Transverse colon (tissue), 4 donors: ENCODE data around the gene RAF1. TPM values are rescaled to one million over a fixed set of nuclear protein-coding genes. Genes with fewer than 3 reads are reported as not detected.
"Not testable (repeated sequence)": the region's sequence is repeated elsewhere in the genome, so short reads cannot be mapped to it uniquely, and the experiment has no call there.

Experiments used
- DNase-seq: peaks from one replicate; pipeline ENCODE4 v3.0.0-alpha.2; 2019
- H3K27ac ChIP-seq, 4 donors: fragments of 200-600 bp; sonication (generic); 2 replicates each; pipeline ENCODE4 v1.5.1; 2016 to 2018; ENCODE audit warnings: inconsistent platforms in 4 of 4
- H3K27me3 ChIP-seq: fragments of 200-600 bp; sonication (generic); 2 replicates; pipeline ENCODE4 v1.5.1; 2017; ENCODE audit warnings: inconsistent platforms
- H3K36me3 ChIP-seq, 4 donors: fragments of 200-600 bp; sonication (generic); 2 replicates each; pipeline ENCODE4 v1.5.1; 2017 to 2019; ENCODE audit warnings: inconsistent platforms in 4 of 4
- H3K4me1 ChIP-seq, 4 donors: fragments of 200-600 bp; sonication (generic); 2 replicates each; pipeline ENCODE4 v1.5.1; 2017 to 2020; ENCODE audit warnings: inconsistent platforms in 4 of 4
- H3K4me3 ChIP-seq, 4 donors: fragments of 200-600 bp; sonication (generic); 1 replicate in 1 of 4; 2 replicates in 3 of 4; pipeline versions ENCODE4 v1.5.1 to v1.6.1; 2017 to 2019; ENCODE audit warnings: inconsistent platforms in 4 of 4
- H3K9me3 ChIP-seq, 2 donors: fragments of 200-600 bp; sonication (generic); 2 replicates each; pipeline ENCODE4 v1.5.1; 2017 to 2019; ENCODE audit warnings: inconsistent platforms in 2 of 2
- EP300 ChIP-seq: sonication (generic); formaldehyde crosslinking; IDR thresholded peaks from one replicate; pipeline ENCODE4 v1.6.1; 2017; ENCODE audit warnings: antibody characterized with exemption, low read depth
- POLR2A ChIP-seq: fragments of 450-650 bp; IDR thresholded peaks from one replicate; pipeline ENCODE4 v1.6.1; 2016; ENCODE audit warnings: antibody characterized with exemption, mild to moderate bottlenecking, moderate library complexity
- POLR2AphosphoS5 ChIP-seq, 3 donors: sonication (generic); formaldehyde crosslinking; IDR thresholded peaks; one replicate each; pipeline ENCODE4 v1.6.1; 2016; ENCODE audit warnings: antibody characterized with exemption in 3 of 3
- WGBS, 2 donors: methylation state at CpG; one replicate each; pipeline ENCODE4 v1.1.5; 2018; ENCODE audit warnings: low coverage in 1 of 2; 5-methylcytosine and 5-hydroxymethylcytosine counted together
- in situ Hi-C, 4 donors: fragments of 200-750 bp; cut with MboI; loops; one replicate each; pipeline versions ENCODE4 v1.15.0 to v1.15.1; 2017; ENCODE audit warnings: low sequenced_read_pairs in 3 of 4, low pct_ligation_motif_present in 1 of 4, low pct_unique_long_range_greater_than_20kb in 1 of 4
- intact Hi-C: fragments of 100-400 bp; cut with DNase I; formaldehyde crosslinking; loops from one replicate; pipeline ENCODE4 v1.15.1; 2023; ENCODE audit warnings: low total_unique reads
- total RNA-seq, 4 donors: library from RNA; depleted of rRNA; stranded (reverse); fragments of >200 nt; gene quantifications; one replicate each; pipeline ENCODE4 v1.1.0, GENCODE V29; 2016
- TF ChIP-seq, protein P1 (sequence below), 5 experiments: fragments of 200-600 bp in 3 of 5; fragments of 450-650 bp in 2 of 5; sonication (generic) in 3 of 5; IDR thresholded peaks; 1 replicate in 2 of 5; 2 replicates in 3 of 5; pipeline ENCODE4 v1.5.1; 2016 to 2017; ENCODE audit warnings: antibody characterized with exemption in 5 of 5, inconsistent platforms in 3 of 5, mild to moderate bottlenecking in 2 of 5, moderate library complexity in 1 of 5

Gene RAF1
- total RNA-seq, 4 donors from 2014 or later: 98.4 to 283 (median 132) TPM

- intact Hi-C loops: no loop called here
- 88 to 100% methylated on average over 1 to 10 of the region's 10 CpGs for WGBS, 2 donors
- in situ Hi-C loops: no loop called here
These were observed 6.6 kb upstream of the RAF1 start for GRCh38 chr3:12670365-12671119.

GRCh38 chr3:12663401-12663935 lies 449 bp downstream of the RAF1 start:
- DNase-seq: peak; percentile 48
- 2% methylated on average over 26 of the region's 45 CpGs; no CpG with 5 or more reads in 1 of the 2 donors for WGBS, 2 donors
- intact Hi-C loops (no loop called here), in situ Hi-C loops (no loop called here)
- TF ChIP-seq, protein P1, sequence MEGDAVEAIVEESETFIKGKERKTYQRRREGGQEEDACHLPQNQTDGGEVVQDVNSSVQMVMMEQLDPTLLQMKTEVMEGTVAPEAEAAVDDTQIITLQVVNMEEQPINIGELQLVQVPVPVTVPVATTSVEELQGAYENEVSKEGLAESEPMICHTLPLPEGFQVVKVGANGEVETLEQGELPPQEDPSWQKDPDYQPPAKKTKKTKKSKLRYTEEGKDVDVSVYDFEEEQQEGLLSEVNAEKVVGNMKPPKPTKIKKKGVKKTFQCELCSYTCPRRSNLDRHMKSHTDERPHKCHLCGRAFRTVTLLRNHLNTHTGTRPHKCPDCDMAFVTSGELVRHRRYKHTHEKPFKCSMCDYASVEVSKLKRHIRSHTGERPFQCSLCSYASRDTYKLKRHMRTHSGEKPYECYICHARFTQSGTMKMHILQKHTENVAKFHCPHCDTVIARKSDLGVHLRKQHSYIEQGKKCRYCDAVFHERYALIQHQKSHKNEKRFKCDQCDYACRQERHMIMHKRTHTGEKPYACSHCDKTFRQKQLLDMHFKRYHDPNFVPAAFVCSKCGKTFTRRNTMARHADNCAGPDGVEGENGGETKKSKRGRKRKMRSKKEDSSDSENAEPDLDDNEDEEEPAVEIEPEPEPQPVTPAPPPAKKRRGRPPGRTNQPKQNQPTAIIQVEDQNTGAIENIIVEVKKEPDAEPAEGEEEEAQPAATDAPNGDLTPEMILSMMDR (IDR thresholded peaks at IDR 0.05): no peak
- TF ChIP-seq POLR2A: no peak
- TF ChIP-seq EP300: no peak
- TF ChIP-seq POLR2AphosphoS5 (IDR thresholded peaks at IDR 0.05): no peak
- H3K27ac ChIP-seq: peak overlapping the region; percentile 96 to 100 (median 100)
- peak overlapping the region; percentile 78 to 99 (median 95) for H3K4me3 ChIP-seq
- peaks cover 20 to 47% (median 39%) of the 10 kb centered on the region in 4 donors for H3K4me1 ChIP-seq
- no peaks in the 10 kb centered on the region for H3K9me3 ChIP-seq
- no peaks in the 10 kb centered on the region for H3K36me3 ChIP-seq
- no peaks in the 10 kb centered on the region for H3K27me3 ChIP-seq

More at GRCh38 chr3:12670365-12671119, 6.6 kb upstream of the RAF1 start:
- no peaks in the 10 kb centered on the region for H3K36me3 ChIP-seq
- H3K4me3 ChIP-seq: no peak overlapping the region
- no peak overlapping the region for H3K27ac ChIP-seq
- TF ChIP-seq EP300: no peak
- TF ChIP-seq POLR2AphosphoS5 (IDR thresholded peaks at IDR 0.05): no peak
- no peaks in the 10 kb centered on the region for H3K9me3 ChIP-seq
- H3K27me3 ChIP-seq: no peaks in the 10 kb centered on the region
- no peak for DNase-seq
- no peaks in the 10 kb centered on the region for H3K4me1 ChIP-seq

- H3K9me3 ChIP-seq: no peaks in the 10 kb centered on the region
- in situ Hi-C loops: no loop called here
- TF ChIP-seq, protein P1 (IDR thresholded peaks at IDR 0.05): no peak
- TF ChIP-seq POLR2A: peak; percentile 23
- peak in 2 of 3 donors; percentile 17 to 49 for TF ChIP-seq POLR2AphosphoS5 (IDR thresholded peaks at IDR 0.05)
- intact Hi-C loops: no loop called here
- peak overlapping the region; percentile 78 to 99 (median 95) for H3K4me3 ChIP-seq
- peak; percentile 51 for DNase-seq
- 0 to 1% methylated on average over 8 to 26 of the region's 26 CpGs for WGBS, 2 donors
- H3K36me3 ChIP-seq: no peaks in the 10 kb centered on the region
- H3K27ac ChIP-seq: peak overlapping the region; percentile 96 to 100 (median 100)
- no peaks in the 10 kb centered on the region for H3K27me3 ChIP-seq
- peaks cover 20 to 54% (median 45%) of the 10 kb centered on the region in 4 donors for H3K4me1 ChIP-seq
These were observed 1.1 kb downstream of the RAF1 start for GRCh38 chr3:12662593-12663400.

DNA sequence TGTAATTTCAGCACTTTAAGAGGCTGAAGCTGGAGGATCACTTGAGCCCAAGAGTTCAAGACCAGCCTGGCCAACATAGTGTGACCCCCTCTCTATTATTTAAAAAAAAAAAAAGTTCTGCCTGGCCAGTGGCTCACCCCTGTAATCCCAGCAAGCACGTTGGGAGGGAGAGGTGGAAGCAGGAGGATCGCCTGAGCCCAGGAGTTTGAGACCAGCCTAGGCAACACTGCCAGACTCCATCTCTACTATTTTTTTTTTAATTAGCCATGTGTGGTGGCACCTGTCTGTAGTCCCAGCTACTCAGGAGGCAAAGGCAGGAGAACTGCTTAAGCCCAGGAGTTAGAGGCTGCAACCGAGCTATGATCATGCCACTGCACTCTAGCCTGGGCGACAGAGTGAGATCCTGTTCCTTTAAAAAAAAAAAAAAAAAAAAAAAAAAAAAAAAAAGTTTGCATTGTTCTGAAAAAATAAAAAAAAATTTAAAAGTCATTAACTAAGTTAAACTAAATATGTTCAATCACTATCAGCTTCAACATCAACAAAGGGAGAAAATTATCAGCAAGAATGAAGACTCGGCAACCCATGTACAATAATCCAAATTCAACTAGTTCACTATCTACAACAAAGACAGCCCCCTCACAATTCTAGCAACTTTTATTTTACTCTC lies 1.9 kb downstream of the RAF1 start:
- H3K4me3 ChIP-seq: peak overlapping the region; percentile 78 to 99 (median 95)
- in situ Hi-C loops: no loop called here
- H3K27ac ChIP-seq: peak overlapping the region; percentile 96 to 100 (median 100)
- TF ChIP-seq POLR2AphosphoS5 (IDR thresholded peaks at IDR 0.05) (no peak), POLR2A (no peak), EP300 (no peak)
- TF ChIP-seq, protein P1 (IDR thresholded peaks at IDR 0.05): no peak
- H3K9me3 ChIP-seq: no peaks in the 10 kb centered on the region
- WGBS, 2 donors: 22 to 23% methylated on average over 2 to 5 of the region's 5 CpGs
- DNase-seq: no peak
- peaks cover 20 to 56% (median 45%) of the 10 kb centered on the region in 4 donors for H3K4me1 ChIP-seq
- H3K36me3 ChIP-seq: no peaks in the 10 kb centered on the region
- H3K27me3 ChIP-seq: no peaks in the 10 kb centered on the region
- intact Hi-C loops: no loop called here

- H3K4me3 ChIP-seq: peak overlapping the region in 1 of 4 donors; percentile 78
- H3K9me3 ChIP-seq, H3K27me3 ChIP-seq, DNase-seq, intact Hi-C loops, in situ Hi-C loops, H3K36me3 ChIP-seq: not testable (repeated sequence)
- 82 to 87% methylated on average over 5 to 13 of the region's 13 CpGs for WGBS, 2 donors
- H3K27ac ChIP-seq: peak overlapping the region in 2 of 4 donors; percentile 96 to 99
- peaks cover 20 to 62% (median 45%) of the 10 kb centered on the region in 4 donors for H3K4me1 ChIP-seq
These were observed 2.5 kb downstream of the RAF1 start for GRCh38 chr3:12661375-12661774.
